HCT116 (cell line): Measurements from ENCODE around the gene RTL10. TPM values are rescaled to one million over a fixed set of nuclear protein-coding genes. Genes with fewer than 3 reads are reported as not detected.

Experiments
- ATAC-seq: fragments of 200-7000 bp; cut with Tn5 transposase; 2 replicates; pipeline ENCODE4 v1.9.1; 2020; ENCODE audit warnings: mild to moderate bottlenecking, moderate library complexity
- BruUV-seq: library from RNA; stranded (reverse); fragments of 400-500 nt; replicated peaks from 2 replicates; lab custom pipeline; 2021; lab: Mats Ljungman, UMichigan
- CTCF ChIA-PET: fragments of 300-600 bp; sonication (Branson Sonifier 250); formaldehyde crosslinking; loops from one replicate; lab custom pipeline; 2021; ENCODE audit warnings: antibody characterized with exemption; lab: Charles Lee
- POLR2A ChIA-PET: fragments of 300-600, 350-600 bp; sonication (Branson Sonifier 250); formaldehyde crosslinking; loops from one replicate; lab custom pipeline; 2021; ENCODE audit warnings: antibody characterized with exemption; lab: Charles Lee
- RAD21 ChIA-PET, 2 experiments: fragments of 300-600 bp; sonication (Branson Sonifier 250); formaldehyde crosslinking; loops; one replicate each; lab custom pipeline; 2023; ENCODE audit warnings: low total read pairs in 2 of 2; ENCODE audit not compliant: uncharacterized antibody in 2 of 2, unreplicated experiment in 2 of 2, low non-redundant PET in 1 of 2; lab: Charles Lee
- DNase-seq: peaks from one replicate; pipeline ENCODE4 v3.0.0-alpha.2; 2010; ENCODE audit warnings: low read depth, low spot score
- H2AFZ ChIP-seq: fragments of 200-600 bp; shearing (Covaris generic), sonication (generic); 2 replicates; pipeline ENCODE4 v1.6.1; 2017; ENCODE audit warnings: low read depth, mixed run types, mixed read lengths, antibody characterized with exemption, low read length; ENCODE audit not compliant: poor library complexity, severe bottlenecking
- H3K27ac ChIP-seq: 2 replicates; pipeline ENCODE4 v1.5.1; 2012; ENCODE audit warnings: low read depth, low read length
- H3K27me3 ChIP-seq: fragments of 200-600 bp; sonication (generic); 2 replicates; pipeline ENCODE4 v1.6.1; 2016; ENCODE audit warnings: mixed run types, low read length, mixed read lengths; ENCODE audit not compliant: insufficient read depth
- H3K36me3 ChIP-seq, 2 experiments: fragments of 200-500 bp in 1 of 2; fragments of 200-600 bp in 1 of 2; sonication (Bioruptor generic) in 1 of 2; sonication (generic) in 1 of 2; 2 replicates each; pipeline versions ENCODE4 v1.5.1 to v1.6.1; 2014 to 2016; ENCODE audit warnings: low read length in 2 of 2, inconsistent platforms in 1 of 2, mixed read lengths in 1 of 2, mixed run types in 1 of 2; ENCODE audit not compliant: insufficient read depth in 2 of 2, control insufficient read depth in 1 of 2
- H3K4me1 ChIP-seq, 2 experiments: fragments of 200-600 bp in 1 of 2; sonication (generic) in 1 of 2; 2 replicates each; pipeline versions ENCODE4 v1.5.1 to v1.6.1; 2012 to 2017; ENCODE audit warnings: low read length in 2 of 2, inconsistent platforms in 1 of 2, mild to moderate bottlenecking in 1 of 2, mixed read lengths in 1 of 2, mixed run types in 1 of 2, moderate library complexity in 1 of 2; ENCODE audit not compliant: insufficient read depth in 2 of 2, control insufficient read depth in 1 of 2
- H3K4me2 ChIP-seq: fragments of 200-600 bp; sonication (generic); 2 replicates; pipeline ENCODE4 v1.6.1; 2017; ENCODE audit warnings: mixed run types, low read length, mixed read lengths
- H3K4me3 ChIP-seq, 2 experiments: fragments of 200-600 bp in 1 of 2; sonication (generic) in 1 of 2; replicated peaks in 1 of 2; 2 replicates each; pipeline ENCODE4 v1.5.1; 2011 to 2016; ENCODE audit warnings: low read length in 2 of 2, control low read depth in 1 of 2, low read depth in 1 of 2, mild to moderate bottlenecking in 1 of 2, mixed read lengths in 1 of 2, mixed run types in 1 of 2
- H3K79me2 ChIP-seq: fragments of 200-600 bp; sonication (generic); 2 replicates; pipeline ENCODE4 v1.6.1; 2017; ENCODE audit warnings: mild to moderate bottlenecking, mixed run types, low read length, moderate library complexity, mixed read lengths; ENCODE audit not compliant: insufficient read depth
- H3K9ac ChIP-seq: fragments of 200-600 bp; sonication (generic); 2 replicates; pipeline ENCODE4 v1.6.1; 2016; ENCODE audit warnings: low read length, mixed read lengths
- H3K9me2 ChIP-seq: fragments of 200-600 bp; sonication (generic), shearing (Covaris generic); 2 replicates; pipeline ENCODE4 v1.6.1; 2017; ENCODE audit warnings: mixed run types, mild to moderate bottlenecking, moderate library complexity; ENCODE audit not compliant: insufficient read depth
- H3K9me3 ChIP-seq, 2 experiments: fragments of 200-500 bp in 1 of 2; fragments of 200-600 bp in 1 of 2; sonication (Bioruptor generic) in 1 of 2; sonication (generic) in 1 of 2; 2 replicates each; pipeline ENCODE4 v1.6.1; 2014 to 2017; ENCODE audit warnings: low read length in 2 of 2, mixed read lengths in 2 of 2, inconsistent platforms in 1 of 2, low read depth in 1 of 2, mild to moderate bottlenecking in 1 of 2, mixed run types in 1 of 2, moderate library complexity in 1 of 2; ENCODE audit not compliant: control insufficient read depth in 1 of 2, insufficient read depth in 1 of 2
- H4K20me1 ChIP-seq: fragments of 200-600 bp; sonication (generic), shearing (Covaris generic); 2 replicates; pipeline ENCODE4 v1.6.1; 2017; ENCODE audit warnings: mixed run types, mild to moderate bottlenecking, moderate library complexity; ENCODE audit not compliant: insufficient read depth
- ATF3 ChIP-seq: IDR thresholded peaks from 2 replicates; pipeline ENCODE4 v1.6.1; 2012
- CEBPB ChIP-seq: IDR thresholded peaks from 2 replicates; pipeline ENCODE4 v1.6.1; 2012; ENCODE audit warnings: low read depth
- CTCF ChIP-seq, 3 experiments: fragments of 200-600 bp in 1 of 3; sonication (generic) in 1 of 3; IDR thresholded peaks in 2 of 3; conservative IDR thresholded peaks in 1 of 3; 2 replicates each; pipeline ENCODE4 v1.5.1; 2012 to 2017; ENCODE audit warnings: low read depth in 2 of 3, low read length in 2 of 3, antibody characterized with exemption in 1 of 3, borderline replicate concordance in 1 of 3, control low read depth in 1 of 3, mild to moderate bottlenecking in 1 of 3, mixed read lengths in 1 of 3, mixed run types in 1 of 3, moderate library complexity in 1 of 3; ENCODE audit not compliant: insufficient read depth in 1 of 3
- EGR1 ChIP-seq: IDR thresholded peaks from 2 replicates; pipeline ENCODE4 v1.6.1; 2012; ENCODE audit warnings: low read depth
- EZH2 ChIP-seq: fragments of 200-600 bp; sonication (generic); IDR thresholded peaks from 2 replicates; pipeline ENCODE4 v1.6.1; 2017; ENCODE audit warnings: antibody characterized with exemption, mixed run types
- FOSL1 ChIP-seq: IDR thresholded peaks from 2 replicates; pipeline ENCODE4 v1.6.1; 2012; ENCODE audit warnings: low read depth
- JUND ChIP-seq: IDR thresholded peaks from 2 replicates; pipeline ENCODE4 v1.6.1; 2012
- MAX ChIP-seq: IDR thresholded peaks from 2 replicates; pipeline ENCODE4 v1.6.1; 2012
- RAD21 ChIP-seq: IDR thresholded peaks from 2 replicates; pipeline ENCODE4 v1.6.1; 2012; ENCODE audit warnings: low read depth, mild to moderate bottlenecking
- REST ChIP-seq: IDR thresholded peaks from 2 replicates; pipeline ENCODE4 v1.6.1; 2012; ENCODE audit warnings: low read depth
- SIN3A ChIP-seq: IDR thresholded peaks from 2 replicates; pipeline ENCODE4 v1.6.1; 2012; ENCODE audit warnings: low read depth
- SRF ChIP-seq: IDR thresholded peaks from 2 replicates; pipeline ENCODE4 v1.6.1; 2012; ENCODE audit warnings: low read depth
- TCF7L2 ChIP-seq: IDR thresholded peaks from 2 replicates; pipeline ENCODE4 v1.7.0; 2011; ENCODE audit warnings: borderline replicate concordance, inconsistent platforms; ENCODE audit not compliant: insufficient read depth, insufficient read length; ENCODE audit errors: extremely low read depth
- YY1 ChIP-seq: IDR thresholded peaks from 2 replicates; pipeline ENCODE4 v1.6.1; 2011; ENCODE audit warnings: low read length, low read depth, moderate library complexity, mild to moderate bottlenecking; ENCODE audit not compliant: insufficient replicate concordance; ENCODE audit errors: extremely low read depth
- ZBTB33 ChIP-seq: IDR thresholded peaks from 2 replicates; pipeline ENCODE4 v1.6.1; 2011; ENCODE audit warnings: mild to moderate bottlenecking, low read length, moderate library complexity; ENCODE audit not compliant: insufficient replicate concordance; ENCODE audit errors: extremely low read depth
- ZFX ChIP-seq: fragments of 450-650 bp; IDR thresholded peaks from 2 replicates; pipeline ENCODE4 v1.6.1; 2017
- ZNF274 ChIP-seq: fragments of 200-500 bp; sonication (Bioruptor generic); IDR thresholded peaks from 2 replicates; pipeline ENCODE4 v1.6.1; 2014; ENCODE audit warnings: mild to moderate bottlenecking, low read depth, low read length, inconsistent platforms
- intact Hi-C: fragments of 100-400 bp; cut with micrococcal nuclease; formaldehyde crosslinking; loops from 2 replicates; pipeline ENCODE4 v1.10.0; 2022
- total RNA-seq: library from RNA; stranded (reverse); gene quantifications from one replicate; pipeline ENCODE4 v1.2.1, GENCODE V29; 2021; ENCODE audit not compliant: unreplicated experiment

Gene RTL10
- total RNA-seq, 1 experiment from 2014 or later: 24.6 TPM

- DNase-seq (no peak), ATAC-seq (no peak)
- H3K4me1 ChIP-seq: no peaks in the 10 kb centered on the region
- H3K36me3 ChIP-seq: no peaks in the 10 kb centered on the region
- no peak overlapping the region for H3K9ac ChIP-seq
- BruUV-seq: no TSS peak
- H4K20me1 ChIP-seq: no peaks in the 10 kb centered on the region
- intact Hi-C loops: no loop called here
- no peak overlapping the region for H3K27ac ChIP-seq
- no peak overlapping the region for H2AFZ ChIP-seq
- H3K9me3 ChIP-seq: no peaks in the 10 kb centered on the region
- no peaks in the 10 kb centered on the region for H3K9me2 ChIP-seq
- no peaks in the 10 kb centered on the region for H3K79me2 ChIP-seq
- H3K27me3 ChIP-seq: no peaks in the 10 kb centered on the region
- RAD21 ChIA-PET: no interaction called here
- CTCF ChIA-PET: no interaction called here
- H3K4me3 ChIP-seq: no peak overlapping the region
- POLR2A ChIA-PET: no interaction called here
- TF ChIP-seq ZBTB33: no peak
- no peak for TF ChIP-seq ATF3
- TF ChIP-seq MAX: no peak
- TF ChIP-seq TCF7L2: no peak
- TF ChIP-seq RAD21: no peak
- TF ChIP-seq REST: no peak
- TF ChIP-seq FOSL1: no peak
- TF ChIP-seq CTCF (IDR thresholded peaks at IDR 0.05 in 2 of 3, conservative IDR thresholded peaks at IDR 0.05 in 1 of 3; ENCODE audit: borderline replicate concordance in 1 of 3, insufficient read depth in 1 of 3, low read depth in 2 of 3, low read length in 2 of 3): no peak
- no peak for TF ChIP-seq EGR1
- no peak for TF ChIP-seq ZFX
- TF ChIP-seq SRF: no peak
- no peak for TF ChIP-seq ZNF274
- no peak for TF ChIP-seq CEBPB
- TF ChIP-seq YY1: no peak
- TF ChIP-seq SIN3A: no peak
- TF ChIP-seq EZH2: no peak
- TF ChIP-seq JUND: no peak
- no peak overlapping the region for H3K4me2 ChIP-seq
Measured at GRCh38 chr22:19827341-19828034, 27.2 kb downstream of the RTL10 start.
